Esophagus squamous epithelium (tissue), 5 donors: ENCODE results near the gene TAPT1. TPM values are rescaled to one million over a fixed set of nuclear protein-coding genes. Genes with fewer than 3 reads are reported as not detected.

Experiments
- DNase-seq: peaks from one replicate; lab custom pipeline; 2025; lab: John Stamatoyannopoulos, UW
- H3K27ac ChIP-seq, 4 donors: fragments of 200-600 bp; sonication (generic); one replicate each; pipeline ENCODE4 v1.5.1; 2016 to 2019; ENCODE audit warnings: mild to moderate bottlenecking in 1 of 4
- H3K27me3 ChIP-seq, 4 donors: fragments of 200-600 bp; sonication (generic); 1 replicate in 3 of 4; 2 replicates in 1 of 4; pipeline versions ENCODE4 v1.5.1 to v1.6.0; 2017 to 2021; ENCODE audit warnings: antibody characterized with exemption in 1 of 4
- H3K36me3 ChIP-seq, 3 donors: fragments of 200-600 bp; sonication (generic); one replicate each; pipeline ENCODE4 v1.5.1; 2016 to 2019
- H3K4me1 ChIP-seq, 3 donors: fragments of 200-600 bp; sonication (generic); one replicate each; pipeline ENCODE4 v1.5.1; 2017 to 2019
- H3K4me3 ChIP-seq, 4 donors: fragments of 200-600 bp; sonication (generic); 1 replicate in 3 of 4; 2 replicates in 1 of 4; pipeline ENCODE4 v1.5.1; 2016 to 2019; ENCODE audit warnings: mild to moderate bottlenecking in 2 of 4, moderate library complexity in 1 of 4
- H3K9me3 ChIP-seq, 3 donors: fragments of 200-600 bp; sonication (generic); one replicate each; pipeline ENCODE4 v1.5.1; 2016 to 2019
- CTCF ChIP-seq, 6 experiments: fragments of 450-650 bp in 4 of 6; fragments of 200-600 bp in 2 of 6; sonication (generic) in 2 of 6; IDR thresholded peaks; one replicate each; pipeline ENCODE4 v1.5.1; 2016 to 2019; ENCODE audit warnings: antibody characterized with exemption in 6 of 6, mild to moderate bottlenecking in 4 of 6, moderate library complexity in 4 of 6
- POLR2A ChIP-seq, 4 donors: fragments of 450-650 bp; IDR thresholded peaks; one replicate each; pipeline ENCODE4 v1.6.1; 2017; ENCODE audit warnings: antibody characterized with exemption in 4 of 4, mild to moderate bottlenecking in 4 of 4, moderate library complexity in 3 of 4
- WGBS, 2 donors: methylation state at CpG; one replicate each; pipeline ENCODE4 v1.1.5; 2018; 5-methylcytosine and 5-hydroxymethylcytosine counted together
- intact Hi-C: fragments of 100-400 bp; cut with DNase I; formaldehyde crosslinking; loops from one replicate; pipeline ENCODE4 v1.15.0; 2022
- total RNA-seq, 4 donors: library from RNA; depleted of rRNA; stranded (reverse); fragments of >200 nt; gene quantifications; one replicate each; pipeline ENCODE4 v1.1.0, GENCODE V29; 2016
- donor health status: DM: yes; HTN: yes; CAD: no.

Gene TAPT1
- total RNA-seq, 4 donors from 2014 or later, result 9.4 to 23.8 (median 16.9) TPM

GRCh38 chr4:16213121-16213520, 13.2 kb downstream of the TAPT1 start:
- DNase-seq, result no peak
- no peak for TF ChIP-seq CTCF (IDR thresholded peaks at IDR 0.05)
- TF ChIP-seq POLR2A (IDR thresholded peaks at IDR 0.05), result no peak
- H3K9me3 ChIP-seq, result no peaks in the 10 kb centered on the region
- H3K27ac ChIP-seq, result no peak overlapping the region
- peaks cover 0 to 45% (median 0%) of the 10 kb centered on the region in 3 donors for H3K36me3 ChIP-seq
- no peaks in the 10 kb centered on the region for H3K27me3 ChIP-seq
- intact Hi-C loops, result no loop called here
- H3K4me1 ChIP-seq, result peaks cover 0 to 31% (median 4%) of the 10 kb centered on the region in 3 donors
- WGBS, 2 donors, result 78 to 80% methylated on average over 2 of the region's 2 CpGs
- H3K4me3 ChIP-seq, result no peak overlapping the region

- Histone ChIP-seq H3K27me3 (no peaks in the 10 kb centered on the region), H3K4me3 (no peak overlapping the region), H3K36me3 (peaks cover 0 to 45% (median 0%) of the 10 kb centered on the region in 3 donors), H3K9me3 (no peaks in the 10 kb centered on the region), H3K27ac (no peak overlapping the region), H3K4me1 (peaks cover 0 to 24% (median 4%) of the 10 kb centered on the region in 3 donors)
- TF ChIP-seq POLR2A (IDR thresholded peaks at IDR 0.05), result no peak
- no peak for TF ChIP-seq CTCF (IDR thresholded peaks at IDR 0.05)
- no peak for DNase-seq
- intact Hi-C loops, result no loop called here
- WGBS, 2 donors, result 87 to 90% methylated on average over 3 of the region's 3 CpGs
Measured at GRCh38 chr4:16212138-16212782, 14.0 kb downstream of the TAPT1 start.

- DNase-seq, result no peak
- intact Hi-C loops, result no loop called here
- H3K4me1 ChIP-seq, result peaks cover 0 to 20% (median 3%) of the 10 kb centered on the region in 3 donors
- peaks cover 0 to 36% (median 0%) of the 10 kb centered on the region in 3 donors for H3K36me3 ChIP-seq
- H3K27me3 ChIP-seq, result no peaks in the 10 kb centered on the region
- no peaks in the 10 kb centered on the region for H3K9me3 ChIP-seq
- no peak overlapping the region for H3K4me3 ChIP-seq
- TF ChIP-seq POLR2A (IDR thresholded peaks at IDR 0.05) (no peak), CTCF (IDR thresholded peaks at IDR 0.05) (no peak)
- WGBS, 2 donors, result 90% methylated on average over 1 of the region's 1 CpG
- H3K27ac ChIP-seq, result no peak overlapping the region
Measured at GRCh38 chr4:16207409-16207808, 18.9 kb downstream of the TAPT1 start.

GRCh38 chr4:16206848-16207247, 19.4 kb downstream of the TAPT1 start:
- no peak for TF ChIP-seq POLR2A (IDR thresholded peaks at IDR 0.05)
- peaks cover 0 to 36% (median 0%) of the 10 kb centered on the region in 3 donors for H3K36me3 ChIP-seq
- peaks cover 0 to 14% (median 0%) of the 10 kb centered on the region in 3 donors for H3K4me1 ChIP-seq
- intact Hi-C loops, result no loop called here
- no peak overlapping the region for H3K4me3 ChIP-seq
- 76 to 78% methylated on average over 2 of the region's 2 CpGs for WGBS, 2 donors
- DNase-seq, result no peak
- no peaks in the 10 kb centered on the region for H3K27me3 ChIP-seq
- no peak overlapping the region for H3K27ac ChIP-seq
- no peaks in the 10 kb centered on the region for H3K9me3 ChIP-seq

GRCh38 chr4:16206301-16206700, 20.0 kb downstream of the TAPT1 start:
- H3K36me3 ChIP-seq, result peaks cover 0 to 40% (median 0%) of the 10 kb centered on the region in 3 donors
- H3K9me3 ChIP-seq, result no peaks in the 10 kb centered on the region
- DNase-seq, result no peak
- no peaks in the 10 kb centered on the region for H3K27me3 ChIP-seq
- H3K27ac ChIP-seq, result no peak overlapping the region
- no peak for TF ChIP-seq CTCF (IDR thresholded peaks at IDR 0.05)
- TF ChIP-seq POLR2A (IDR thresholded peaks at IDR 0.05), result no peak
- H3K4me1 ChIP-seq, result peaks cover 0 to 13% (median 0%) of the 10 kb centered on the region in 3 donors
- intact Hi-C loops, result no loop called here
- no peak overlapping the region for H3K4me3 ChIP-seq
- 81 to 94% methylated on average over 5 of the region's 5 CpGs for WGBS, 2 donors
